Activated CD4-positive, CD25-positive, alpha-beta regulatory T cell treated with anti-CD3 and anti-CD28 coated beads, Interleukin-2, amount 50 U/mL, for 24 hours (primary cell): ENCODE results near the gene CETN2.
"Not testable (repeated sequence)": the region's sequence is repeated elsewhere in the genome, so short reads cannot be mapped to it uniquely, and the experiment has no call there.

Source experiments
- ATAC-seq, 2 donors: fragments of 150-1000 bp; cut with Tn5 transposase; one replicate each; pipeline ENCODE4 v1.10.0; 2021; ENCODE audit warnings: mild to moderate bottlenecking in 1 of 2, moderate library complexity in 1 of 2

The CETN2 gene

GRCh38 chrX:152830312-152831305, at the start of gene CETN2, which contains the start of gene NSDHL:
Gene CETN2 (minus strand): TSS chrX:152830757. CDS start chrX:152830710, 47 bp downstream.
Gene NSDHL (plus strand): TSS chrX:152831063. CDS start chrX:152846325, 15,262 bp downstream.
- peak; percentile 97 to 98 for ATAC-seq

DNA sequence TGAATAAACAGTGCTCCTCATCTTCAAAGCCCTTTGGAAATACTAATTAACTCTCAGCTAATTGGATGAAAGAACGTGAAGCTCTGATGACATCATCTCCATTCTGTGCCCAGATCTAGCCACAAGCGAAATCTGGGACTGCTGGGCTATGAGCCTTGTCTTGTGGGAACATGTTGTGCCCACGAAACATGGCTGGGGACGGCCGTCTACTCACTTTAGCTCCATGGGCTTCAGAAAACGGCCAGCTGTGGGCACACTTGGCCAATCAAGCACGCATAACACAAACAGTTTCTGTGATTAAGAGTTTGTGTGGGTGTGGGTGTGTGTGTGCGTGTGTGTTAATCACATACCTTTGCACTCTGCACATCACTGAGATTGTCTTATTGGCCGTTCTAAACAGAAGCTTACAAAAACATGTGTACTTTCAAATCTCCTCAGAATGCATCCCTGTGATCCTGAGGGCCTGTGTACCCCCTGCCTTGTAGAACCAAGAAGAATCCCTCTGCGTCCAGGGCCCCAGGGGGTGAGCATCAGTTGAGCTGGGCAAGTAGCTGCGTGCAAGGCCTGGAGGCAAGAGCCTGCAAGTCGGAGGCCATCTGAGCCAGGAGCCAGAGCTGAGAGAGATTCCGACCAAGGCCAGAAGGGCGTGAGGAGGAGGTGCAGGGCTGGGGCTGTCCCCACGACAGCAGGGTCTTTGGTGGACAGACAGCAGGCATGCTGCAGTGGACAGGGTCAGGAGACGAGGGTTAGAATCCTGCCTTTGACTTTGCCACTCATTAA, 48.6 kb upstream of the CETN2 start:
- ATAC-seq, result no peak

GRCh38 chrX:152876931-152877840, 46.6 kb upstream of the CETN2 start:
- no peak for ATAC-seq

DNA sequence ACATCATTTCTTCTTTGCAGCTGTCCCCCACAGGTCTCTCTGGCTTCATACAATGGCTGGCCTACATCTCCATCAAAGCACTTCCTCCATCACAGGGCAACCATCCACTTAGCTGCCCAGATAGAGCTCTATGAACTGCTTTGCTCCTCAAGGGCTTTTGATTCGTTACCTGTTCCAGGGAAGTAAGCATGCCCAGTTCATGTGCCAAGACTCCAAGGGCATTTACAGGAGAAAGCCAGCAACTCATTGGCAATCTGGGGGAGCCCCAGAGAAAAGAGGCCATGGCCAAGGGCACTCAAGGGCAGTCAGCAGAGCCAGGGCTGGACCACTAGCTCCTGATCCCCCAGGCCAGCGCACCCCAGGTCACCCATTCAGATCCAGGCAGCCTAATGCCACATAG, 42.8 kb upstream of the CETN2 start:
- no peak for ATAC-seq

GRCh38 chrX:152872522-152872921, 42.0 kb upstream of the CETN2 start:
- no peak for ATAC-seq

- ATAC-seq, result no peak
Observed at GRCh38 chrX:152871260-152871659, 40.7 kb upstream of the CETN2 start.

- no peak for ATAC-seq
Observed at GRCh38 chrX:152869972-152870371, 39.4 kb upstream of the CETN2 start.

- no peak for ATAC-seq
Observed at GRCh38 chrX:152866386-152866785, 35.8 kb upstream of the CETN2 start.

DNA sequence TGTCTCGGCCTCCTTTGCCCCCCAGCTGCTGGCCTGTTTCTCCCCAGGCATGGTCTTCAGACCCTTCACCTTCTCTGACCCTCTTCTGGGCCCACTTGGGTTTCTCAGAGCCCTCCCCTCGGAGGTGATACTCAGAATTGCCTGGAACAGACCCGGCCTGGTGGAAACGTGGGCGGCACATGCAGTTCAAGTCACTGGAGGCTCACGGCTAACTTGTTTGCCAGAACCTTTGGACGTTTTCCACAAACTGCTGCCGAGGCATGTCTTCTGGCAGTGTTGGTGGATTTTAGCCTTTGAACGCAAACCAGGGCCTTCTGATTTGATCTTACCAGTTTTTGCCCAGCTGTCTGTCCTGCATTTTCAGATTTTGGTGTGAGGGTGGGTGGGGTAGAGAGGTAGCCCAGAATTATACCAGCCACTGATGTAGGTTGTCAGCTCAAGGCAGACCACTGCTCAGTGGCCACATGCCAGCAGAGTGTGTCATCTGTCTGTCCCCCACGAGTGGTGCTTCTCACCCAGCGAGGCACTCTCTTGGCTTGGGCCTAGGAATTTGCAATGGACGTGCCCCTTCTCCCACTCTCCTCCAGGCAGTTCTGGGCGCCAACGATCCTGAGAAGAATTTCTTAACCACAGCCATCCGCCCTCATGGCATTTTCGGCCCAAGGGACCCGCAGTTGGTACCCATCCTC, 34.8 kb upstream of the CETN2 start:
- ATAC-seq, result no peak

- ATAC-seq, result no peak
Observed at GRCh38 chrX:152861826-152862225, 31.3 kb upstream of the CETN2 start.

DNA sequence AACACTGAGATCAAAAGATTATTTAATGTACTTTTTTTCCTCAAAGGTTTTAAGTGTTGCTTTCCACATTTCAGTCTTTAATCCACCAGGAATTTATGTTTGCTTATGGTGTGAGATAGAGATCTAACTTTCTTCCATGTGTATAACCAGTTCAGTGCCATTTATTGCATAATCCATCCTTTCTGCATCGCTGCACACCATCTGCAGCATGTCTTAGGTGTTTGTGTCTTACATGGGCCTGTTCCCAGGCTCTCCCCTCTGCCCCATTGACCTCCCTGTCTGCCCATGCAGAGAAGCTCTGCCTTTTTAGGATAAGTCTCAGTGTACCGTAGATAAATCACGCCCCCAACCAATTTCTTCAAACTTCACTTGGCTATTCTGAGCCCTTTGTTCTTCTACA, 30.6 kb upstream of the CETN2 start:
- no peak for ATAC-seq

GRCh38 chrX:152853986-152854385, 23.4 kb upstream of the CETN2 start:
- ATAC-seq, result no peak

- ATAC-seq, result no peak
Observed at GRCh38 chrX:152850465-152850864, 19.9 kb upstream of the CETN2 start.

GRCh38 chrX:152847281-152847680, 16.7 kb upstream of the CETN2 start:
- no peak for ATAC-seq

DNA sequence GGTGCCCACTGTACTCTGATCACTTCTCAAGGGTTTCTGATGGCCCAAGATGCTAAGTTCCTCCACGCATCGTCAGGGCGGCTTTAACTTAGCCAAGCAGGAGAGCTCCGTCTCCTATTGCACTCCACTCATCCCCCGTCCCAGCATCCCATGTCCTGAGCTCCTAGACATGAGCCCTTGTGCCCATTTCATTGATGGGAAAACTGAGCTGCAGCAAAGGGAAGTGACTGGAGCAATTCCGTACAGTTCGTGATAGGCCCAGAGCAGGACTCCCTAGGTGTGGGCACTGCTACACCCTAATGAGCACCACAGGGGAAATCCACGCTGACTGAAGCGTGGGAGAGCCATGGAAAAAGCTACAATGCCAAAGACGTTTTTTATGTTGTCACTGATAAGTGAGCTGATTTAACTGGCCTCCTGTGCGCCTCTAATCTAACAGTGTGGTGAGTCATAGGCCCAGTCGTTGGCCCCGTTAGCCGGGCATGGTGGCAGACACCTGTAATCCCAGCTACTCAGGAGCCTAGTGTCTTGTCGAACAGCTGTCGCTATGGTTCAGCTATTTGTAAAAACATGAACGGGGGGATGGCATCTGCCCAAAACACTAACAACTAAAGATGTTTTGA, 15.2 kb upstream of the CETN2 start:
- no peak for ATAC-seq

DNA sequence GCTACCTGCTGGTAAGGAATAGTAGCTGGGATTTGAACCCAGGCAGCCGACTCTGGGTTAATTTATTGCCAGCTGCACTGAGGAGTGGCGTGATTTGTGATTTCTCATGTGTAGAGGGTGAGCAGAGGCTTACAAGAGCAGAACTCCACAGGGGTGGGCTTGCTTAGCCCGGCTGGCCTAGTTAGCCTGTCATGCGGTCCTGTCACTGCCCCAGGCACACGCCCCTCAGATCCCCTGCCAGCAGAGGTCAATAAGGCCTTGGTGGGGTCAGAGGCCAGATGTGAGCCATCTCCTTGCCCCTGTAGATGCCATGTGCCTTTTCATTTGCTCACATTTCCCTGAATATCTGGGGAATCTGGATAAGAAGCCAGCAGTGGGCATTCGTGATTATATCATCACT, 13.7 kb upstream of the CETN2 start:
- no peak for ATAC-seq

- no peak for ATAC-seq
Observed at GRCh38 chrX:152843852-152844251, 13.3 kb upstream of the CETN2 start.

DNA sequence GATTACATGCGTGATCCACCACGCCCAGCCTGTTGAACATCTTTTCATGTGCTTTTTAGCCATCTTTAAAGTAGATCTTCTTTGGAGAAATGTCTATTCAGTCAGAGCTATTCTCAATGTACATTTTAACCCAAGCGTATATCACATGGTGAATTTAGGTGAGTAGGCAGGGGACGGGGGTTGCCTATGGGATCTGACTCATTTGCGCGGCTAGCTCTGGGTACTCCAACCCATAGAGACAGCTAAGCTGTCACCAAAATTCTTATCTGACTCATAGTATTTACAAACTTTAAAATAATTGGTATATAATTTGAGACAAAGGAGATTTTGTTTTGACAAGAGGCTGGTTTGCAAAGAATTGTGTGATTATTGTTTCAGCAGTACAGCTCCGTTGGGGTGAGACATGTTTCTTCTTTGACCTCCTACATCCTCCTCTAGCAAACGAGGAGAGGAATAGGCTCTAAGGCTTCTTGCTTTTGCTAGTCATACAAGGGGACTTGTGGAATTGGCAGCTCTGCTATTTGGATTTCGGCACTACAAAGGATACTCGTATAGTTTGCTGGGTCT, 12.3 kb upstream of the CETN2 start:
- ATAC-seq, result no peak

GRCh38 chrX:152835470-152835869, 4.9 kb upstream of the CETN2 start:
- ATAC-seq, result not testable (repeated sequence)

GRCh38 chrX:152833378-152833777, 2.8 kb upstream of the CETN2 start:
- ATAC-seq, result no peak

GRCh38 chrX:152832520-152832919, 2.0 kb upstream of the CETN2 start:
- no peak for ATAC-seq
